HepG2 (cell line): Measurements from ENCODE around the gene PIF1. TPM values are rescaled to one million over a fixed set of nuclear protein-coding genes. Genes with fewer than 3 reads are reported as not detected.

Experiments
- ELF1 ChIP-seq: sonication (generic); formaldehyde crosslinking; IDR thresholded peaks from 2 replicates; pipeline ENCODE4 v1.4.0; 2020; ENCODE audit warnings: missing genetic modification reagents
- ERF ChIP-seq: IDR thresholded peaks from 2 replicates; pipeline ENCODE4 v1.6.1; 2018; ENCODE audit warnings: missing biosample characterization, missing genetic modification reagents
- KLF12 ChIP-seq: sonication (generic); formaldehyde crosslinking; IDR thresholded peaks from 2 replicates; pipeline ENCODE4 v1.4.0; 2020; ENCODE audit warnings: missing genetic modification reagents, borderline replicate concordance
- PAWR ChIP-seq: sonication (generic); formaldehyde crosslinking; IDR thresholded peaks from 2 replicates; pipeline ENCODE4 v1.4.0; 2020; ENCODE audit warnings: missing genetic modification reagents, mild to moderate bottlenecking, borderline replicate concordance
- RFX1 ChIP-seq: fragments of 450-650 bp; IDR thresholded peaks from 2 replicates; pipeline ENCODE4 v1.6.1; 2017
- TEAD3 ChIP-seq: optimal IDR thresholded peaks from 2 replicates; pipeline ENCODE3; 2016; ENCODE audit warnings: borderline replicate concordance
- TRIM24 ChIP-seq: sonication (generic); formaldehyde crosslinking; IDR thresholded peaks from 2 replicates; pipeline ENCODE4 v1.8.0; 2022; ENCODE audit warnings: mild to moderate bottlenecking, missing genetic modification reagents
- WIZ ChIP-seq: sonication (generic); formaldehyde crosslinking; IDR thresholded peaks from 2 replicates; pipeline ENCODE4 v1.5.1; 2020; ENCODE audit warnings: mild to moderate bottlenecking, missing genetic modification reagents
- ZEB1 ChIP-seq: IDR thresholded peaks from 2 replicates; pipeline ENCODE4 v1.6.1; 2012; ENCODE audit warnings: mild to moderate bottlenecking, low read depth, inconsistent platforms; ENCODE audit not compliant: insufficient replicate concordance
- ZMAT3 ChIP-seq: sonication (generic); formaldehyde crosslinking; conservative IDR thresholded peaks from 2 replicates; pipeline ENCODE4 v1.7.0; 2021; ENCODE audit warnings: missing genetic modification reagents
- ZNF382 ChIP-seq: sonication (generic); formaldehyde crosslinking; IDR thresholded peaks from 2 replicates; pipeline ENCODE4 v1.5.0; 2020; ENCODE audit warnings: missing genetic modification reagents, mild to moderate bottlenecking, borderline replicate concordance
- ZNF446 ChIP-seq: sonication (generic); formaldehyde crosslinking; IDR thresholded peaks from 2 replicates; pipeline ENCODE4 v1.5.0; 2020; ENCODE audit warnings: mild to moderate bottlenecking, missing genetic modification reagents
- ZNF468 ChIP-seq: sonication (generic); formaldehyde crosslinking; IDR thresholded peaks from 2 replicates; pipeline ENCODE4 v1.8.0; 2022; ENCODE audit warnings: mild to moderate bottlenecking, moderate library complexity, missing genetic modification reagents
- ZNF543 ChIP-seq: sonication (generic); formaldehyde crosslinking; IDR thresholded peaks from 2 replicates; pipeline ENCODE4 v1.4.0; 2020; ENCODE audit warnings: mild to moderate bottlenecking, missing genetic modification reagents
- ZNF746 ChIP-seq: sonication (generic); formaldehyde crosslinking; IDR thresholded peaks from 2 replicates; pipeline ENCODE4 v1.8.0; 2022; ENCODE audit warnings: mild to moderate bottlenecking, missing genetic modification reagents
- polyA plus RNA-seq, 8 experiments: library from polyadenylated mRNA; depleted of rRNA in 3 of 8; stranded (reverse) in 7 of 8; unstranded in 1 of 8; fragments of >200 nt; fragmentation: Illumina TruSeq in 4 of 8; extraction: Trizol in 4 of 8; gene quantifications; 2 replicates each; pipeline versions ENCODE4 v1.2.1 to v1.2.3, GENCODE V29; 2011 to 2016; ENCODE audit warnings: low read depth in 4 of 8, missing spikeins in 1 of 8, mixed read lengths in 1 of 8; ENCODE audit not compliant: insufficient read depth in 1 of 8
- total RNA-seq, 5 experiments: library from RNA; depleted of rRNA; stranded (reverse); fragments of >200 nt; fragmentation: Illumina TruSeq; extraction: Trizol; gene quantifications; 2 replicates each; pipeline ENCODE4 v1.2.3, GENCODE V29; 2016; ENCODE audit warnings: low read depth in 1 of 5
- TF ChIP-seq, protein P1 (sequence below): IDR thresholded peaks from 2 replicates; pipeline ENCODE4 v1.6.1; 2016; ENCODE audit warnings: low read depth, missing genetic modification reagents, missing compliant biosample characterization
- TF ChIP-seq, protein P2 (sequence below): sonication (generic); formaldehyde crosslinking; IDR thresholded peaks from 2 replicates; pipeline ENCODE4 v1.5.0; 2020; ENCODE audit warnings: missing genetic modification reagents, mild to moderate bottlenecking, borderline replicate concordance
- TF ChIP-seq, protein P3 (sequence below): sonication (generic); formaldehyde crosslinking; IDR thresholded peaks from 2 replicates; pipeline ENCODE4 v1.9.0; 2021; ENCODE audit warnings: missing genetic modification reagents, borderline replicate concordance
- TF ChIP-seq, protein P4 (sequence below): sonication (generic); formaldehyde crosslinking; conservative IDR thresholded peaks from 2 replicates; pipeline ENCODE4 v1.4.0; 2020; ENCODE audit warnings: missing genetic modification reagents

Gene PIF1
- total and polyA plus RNA-seq, 2 of the 13 experiments (the other 11 are each of a cell fraction or from before 2014, with no cell fraction given): 18.5 to 19.7 TPM

- TF ChIP-seq ELF1 (CRISPR knock-in tag) (peak; percentile 40; the same call in 1 of the 2 replicates), TRIM24 (CRISPR knock-in tag) (no peak), ZNF468 (CRISPR knock-in tag) (no peak), ZEB1 (no peak), ZMAT3 (CRISPR knock-in tag) (peak; percentile 81; the same call in 1 of the 2 replicates), PAWR (CRISPR knock-in tag) (no peak), ZNF543 (CRISPR knock-in tag) (no peak), ZNF382 (CRISPR knock-in tag) (no peak), ZNF746 (CRISPR knock-in tag) (no peak), ZNF446 (CRISPR knock-in tag) (no peak), ERF (peak; percentile 66; the same call in 1 of the 2 replicates), RFX1 (no peak), TEAD3 (CRISPR knock-in tag) (peak; percentile 46), WIZ (CRISPR knock-in tag) (0 out of 2 replicates have a peak, but pooled peaks have one; percentile 35), KLF12 (CRISPR knock-in tag) (0 out of 2 replicates have a peak, but pooled peaks have one; percentile 24)
- TF ChIP-seq, protein P1, sequence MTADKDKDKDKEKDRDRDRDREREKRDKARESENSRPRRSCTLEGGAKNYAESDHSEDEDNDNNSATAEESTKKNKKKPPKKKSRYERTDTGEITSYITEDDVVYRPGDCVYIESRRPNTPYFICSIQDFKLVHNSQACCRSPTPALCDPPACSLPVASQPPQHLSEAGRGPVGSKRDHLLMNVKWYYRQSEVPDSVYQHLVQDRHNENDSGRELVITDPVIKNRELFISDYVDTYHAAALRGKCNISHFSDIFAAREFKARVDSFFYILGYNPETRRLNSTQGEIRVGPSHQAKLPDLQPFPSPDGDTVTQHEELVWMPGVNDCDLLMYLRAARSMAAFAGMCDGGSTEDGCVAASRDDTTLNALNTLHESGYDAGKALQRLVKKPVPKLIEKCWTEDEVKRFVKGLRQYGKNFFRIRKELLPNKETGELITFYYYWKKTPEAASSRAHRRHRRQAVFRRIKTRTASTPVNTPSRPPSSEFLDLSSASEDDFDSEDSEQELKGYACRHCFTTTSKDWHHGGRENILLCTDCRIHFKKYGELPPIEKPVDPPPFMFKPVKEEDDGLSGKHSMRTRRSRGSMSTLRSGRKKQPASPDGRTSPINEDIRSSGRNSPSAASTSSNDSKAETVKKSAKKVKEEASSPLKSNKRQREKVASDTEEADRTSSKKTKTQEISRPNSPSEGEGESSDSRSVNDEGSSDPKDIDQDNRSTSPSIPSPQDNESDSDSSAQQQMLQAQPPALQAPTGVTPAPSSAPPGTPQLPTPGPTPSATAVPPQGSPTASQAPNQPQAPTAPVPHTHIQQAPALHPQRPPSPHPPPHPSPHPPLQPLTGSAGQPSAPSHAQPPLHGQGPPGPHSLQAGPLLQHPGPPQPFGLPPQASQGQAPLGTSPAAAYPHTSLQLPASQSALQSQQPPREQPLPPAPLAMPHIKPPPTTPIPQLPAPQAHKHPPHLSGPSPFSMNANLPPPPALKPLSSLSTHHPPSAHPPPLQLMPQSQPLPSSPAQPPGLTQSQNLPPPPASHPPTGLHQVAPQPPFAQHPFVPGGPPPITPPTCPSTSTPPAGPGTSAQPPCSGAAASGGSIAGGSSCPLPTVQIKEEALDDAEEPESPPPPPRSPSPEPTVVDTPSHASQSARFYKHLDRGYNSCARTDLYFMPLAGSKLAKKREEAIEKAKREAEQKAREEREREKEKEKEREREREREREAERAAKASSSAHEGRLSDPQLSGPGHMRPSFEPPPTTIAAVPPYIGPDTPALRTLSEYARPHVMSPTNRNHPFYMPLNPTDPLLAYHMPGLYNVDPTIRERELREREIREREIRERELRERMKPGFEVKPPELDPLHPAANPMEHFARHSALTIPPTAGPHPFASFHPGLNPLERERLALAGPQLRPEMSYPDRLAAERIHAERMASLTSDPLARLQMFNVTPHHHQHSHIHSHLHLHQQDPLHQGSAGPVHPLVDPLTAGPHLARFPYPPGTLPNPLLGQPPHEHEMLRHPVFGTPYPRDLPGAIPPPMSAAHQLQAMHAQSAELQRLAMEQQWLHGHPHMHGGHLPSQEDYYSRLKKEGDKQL: no peak
- TF ChIP-seq, protein P2, sequence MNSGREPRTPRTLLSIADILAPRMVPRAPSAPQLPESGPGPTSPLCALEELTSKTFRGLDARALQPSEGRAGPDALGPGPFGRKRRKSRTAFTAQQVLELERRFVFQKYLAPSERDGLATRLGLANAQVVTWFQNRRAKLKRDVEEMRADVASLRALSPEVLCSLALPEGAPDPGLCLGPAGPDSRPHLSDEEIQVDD (CRISPR knock-in tag): 0 out of 2 replicates have a peak, but pooled peaks have one; percentile 45
- TF ChIP-seq, protein P3, sequence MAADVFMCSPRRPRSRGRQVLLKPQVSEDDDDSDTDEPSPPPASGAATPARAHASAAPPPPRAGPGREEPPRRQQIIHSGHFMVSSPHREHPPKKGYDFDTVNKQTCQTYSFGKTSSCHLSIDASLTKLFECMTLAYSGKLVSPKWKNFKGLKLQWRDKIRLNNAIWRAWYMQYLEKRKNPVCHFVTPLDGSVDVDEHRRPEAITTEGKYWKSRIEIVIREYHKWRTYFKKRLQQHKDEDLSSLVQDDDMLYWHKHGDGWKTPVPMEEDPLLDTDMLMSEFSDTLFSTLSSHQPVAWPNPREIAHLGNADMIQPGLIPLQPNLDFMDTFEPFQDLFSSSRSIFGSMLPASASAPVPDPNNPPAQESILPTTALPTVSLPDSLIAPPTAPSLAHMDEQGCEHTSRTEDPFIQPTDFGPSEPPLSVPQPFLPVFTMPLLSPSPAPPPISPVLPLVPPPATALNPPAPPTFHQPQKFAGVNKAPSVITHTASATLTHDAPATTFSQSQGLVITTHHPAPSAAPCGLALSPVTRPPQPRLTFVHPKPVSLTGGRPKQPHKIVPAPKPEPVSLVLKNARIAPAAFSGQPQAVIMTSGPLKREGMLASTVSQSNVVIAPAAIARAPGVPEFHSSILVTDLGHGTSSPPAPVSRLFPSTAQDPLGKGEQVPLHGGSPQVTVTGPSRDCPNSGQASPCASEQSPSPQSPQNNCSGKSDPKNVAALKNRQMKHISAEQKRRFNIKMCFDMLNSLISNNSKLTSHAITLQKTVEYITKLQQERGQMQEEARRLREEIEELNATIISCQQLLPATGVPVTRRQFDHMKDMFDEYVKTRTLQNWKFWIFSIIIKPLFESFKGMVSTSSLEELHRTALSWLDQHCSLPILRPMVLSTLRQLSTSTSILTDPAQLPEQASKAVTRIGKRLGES: no peak
- TF ChIP-seq, protein P4, sequence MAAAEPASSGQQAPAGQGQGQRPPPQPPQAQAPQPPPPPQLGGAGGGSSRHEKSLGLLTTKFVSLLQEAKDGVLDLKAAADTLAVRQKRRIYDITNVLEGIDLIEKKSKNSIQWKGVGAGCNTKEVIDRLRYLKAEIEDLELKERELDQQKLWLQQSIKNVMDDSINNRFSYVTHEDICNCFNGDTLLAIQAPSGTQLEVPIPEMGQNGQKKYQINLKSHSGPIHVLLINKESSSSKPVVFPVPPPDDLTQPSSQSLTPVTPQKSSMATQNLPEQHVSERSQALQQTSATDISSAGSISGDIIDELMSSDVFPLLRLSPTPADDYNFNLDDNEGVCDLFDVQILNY (CRISPR knock-in tag): no peak
Measured at GRCh38 chr15:64825431-64826294, at the start of gene PIF1 (continued).
